GM12875 (cell line): Measurements from ENCODE around the gene RSL24D1.

Experiments used
- H3K4me3 ChIP-seq: one replicate; pipeline ENCODE4 v1.5.1; 2011; ENCODE audit warnings: low read depth, low read length, control low read depth
- TF ChIP-seq, protein P1 (sequence below): IDR thresholded peaks from 2 replicates; pipeline ENCODE4 v1.5.1; 2011; ENCODE audit warnings: low read depth, mild to moderate bottlenecking, control low read depth, inconsistent platforms, low read length, moderate library complexity, borderline replicate concordance; ENCODE audit not compliant: insufficient read depth

The RSL24D1 gene

DNA sequence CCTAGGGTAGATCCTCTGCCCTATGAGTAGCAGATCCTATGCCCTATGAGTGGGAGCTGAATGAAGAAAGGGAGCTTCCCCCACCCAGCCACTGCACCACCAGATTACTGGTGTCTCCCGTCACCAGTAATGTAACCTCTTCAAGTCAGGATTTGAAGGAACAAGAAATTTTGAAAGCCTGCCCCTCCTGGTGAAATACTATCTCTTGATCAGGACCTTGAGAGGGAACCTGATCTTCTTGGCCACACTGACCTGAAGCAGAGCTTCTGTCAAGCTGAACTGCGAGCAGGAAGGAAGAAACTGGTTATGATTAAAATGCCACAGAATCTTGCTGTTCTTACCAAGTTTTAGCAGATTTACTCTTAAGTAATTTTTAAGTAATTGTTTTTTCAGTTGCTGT is 62.8 kb downstream of the RSL24D1 start:
- TF ChIP-seq, protein P1, sequence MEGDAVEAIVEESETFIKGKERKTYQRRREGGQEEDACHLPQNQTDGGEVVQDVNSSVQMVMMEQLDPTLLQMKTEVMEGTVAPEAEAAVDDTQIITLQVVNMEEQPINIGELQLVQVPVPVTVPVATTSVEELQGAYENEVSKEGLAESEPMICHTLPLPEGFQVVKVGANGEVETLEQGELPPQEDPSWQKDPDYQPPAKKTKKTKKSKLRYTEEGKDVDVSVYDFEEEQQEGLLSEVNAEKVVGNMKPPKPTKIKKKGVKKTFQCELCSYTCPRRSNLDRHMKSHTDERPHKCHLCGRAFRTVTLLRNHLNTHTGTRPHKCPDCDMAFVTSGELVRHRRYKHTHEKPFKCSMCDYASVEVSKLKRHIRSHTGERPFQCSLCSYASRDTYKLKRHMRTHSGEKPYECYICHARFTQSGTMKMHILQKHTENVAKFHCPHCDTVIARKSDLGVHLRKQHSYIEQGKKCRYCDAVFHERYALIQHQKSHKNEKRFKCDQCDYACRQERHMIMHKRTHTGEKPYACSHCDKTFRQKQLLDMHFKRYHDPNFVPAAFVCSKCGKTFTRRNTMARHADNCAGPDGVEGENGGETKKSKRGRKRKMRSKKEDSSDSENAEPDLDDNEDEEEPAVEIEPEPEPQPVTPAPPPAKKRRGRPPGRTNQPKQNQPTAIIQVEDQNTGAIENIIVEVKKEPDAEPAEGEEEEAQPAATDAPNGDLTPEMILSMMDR, result no peak
- no peak overlapping the region for H3K4me3 ChIP-seq

DNA sequence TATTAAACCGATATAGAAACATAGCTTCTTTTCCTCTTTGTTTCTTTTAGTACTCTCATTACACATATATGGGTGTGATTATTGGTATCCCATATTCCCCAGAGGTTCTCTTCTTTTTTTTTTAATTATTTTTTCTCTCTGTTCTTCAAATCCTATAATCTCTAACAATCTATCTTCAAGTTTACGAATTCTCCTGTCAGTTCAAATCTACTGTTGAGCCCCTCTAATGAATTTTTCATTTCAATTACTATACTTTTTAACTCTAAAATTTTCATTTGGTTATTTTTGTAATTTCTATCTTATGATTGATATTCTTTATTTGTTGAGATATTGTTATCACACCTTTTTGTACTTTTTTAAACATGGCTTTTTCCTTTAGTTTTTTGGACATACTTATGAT is 64.1 kb downstream of the RSL24D1 start:
- TF ChIP-seq, protein P1, result no peak
- H3K4me3 ChIP-seq, result no peak overlapping the region
